ENCODE measurements around the gene TSHZ2.

TSHZ2 gene

GRCh38 chr20:53069132-53069531 lies 97.0 kb downstream of the TSHZ2 start:
- TF ChIP-seq, protein P1, sequence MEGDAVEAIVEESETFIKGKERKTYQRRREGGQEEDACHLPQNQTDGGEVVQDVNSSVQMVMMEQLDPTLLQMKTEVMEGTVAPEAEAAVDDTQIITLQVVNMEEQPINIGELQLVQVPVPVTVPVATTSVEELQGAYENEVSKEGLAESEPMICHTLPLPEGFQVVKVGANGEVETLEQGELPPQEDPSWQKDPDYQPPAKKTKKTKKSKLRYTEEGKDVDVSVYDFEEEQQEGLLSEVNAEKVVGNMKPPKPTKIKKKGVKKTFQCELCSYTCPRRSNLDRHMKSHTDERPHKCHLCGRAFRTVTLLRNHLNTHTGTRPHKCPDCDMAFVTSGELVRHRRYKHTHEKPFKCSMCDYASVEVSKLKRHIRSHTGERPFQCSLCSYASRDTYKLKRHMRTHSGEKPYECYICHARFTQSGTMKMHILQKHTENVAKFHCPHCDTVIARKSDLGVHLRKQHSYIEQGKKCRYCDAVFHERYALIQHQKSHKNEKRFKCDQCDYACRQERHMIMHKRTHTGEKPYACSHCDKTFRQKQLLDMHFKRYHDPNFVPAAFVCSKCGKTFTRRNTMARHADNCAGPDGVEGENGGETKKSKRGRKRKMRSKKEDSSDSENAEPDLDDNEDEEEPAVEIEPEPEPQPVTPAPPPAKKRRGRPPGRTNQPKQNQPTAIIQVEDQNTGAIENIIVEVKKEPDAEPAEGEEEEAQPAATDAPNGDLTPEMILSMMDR (conservative IDR thresholded peaks at IDR 0.05; ENCODE audit: low read depth, low read length) = no peak
- H3K27me3 ChIP-seq (ENCODE audit: insufficient read depth, low read depth) = no peaks in the 10 kb centered on the region

DNA sequence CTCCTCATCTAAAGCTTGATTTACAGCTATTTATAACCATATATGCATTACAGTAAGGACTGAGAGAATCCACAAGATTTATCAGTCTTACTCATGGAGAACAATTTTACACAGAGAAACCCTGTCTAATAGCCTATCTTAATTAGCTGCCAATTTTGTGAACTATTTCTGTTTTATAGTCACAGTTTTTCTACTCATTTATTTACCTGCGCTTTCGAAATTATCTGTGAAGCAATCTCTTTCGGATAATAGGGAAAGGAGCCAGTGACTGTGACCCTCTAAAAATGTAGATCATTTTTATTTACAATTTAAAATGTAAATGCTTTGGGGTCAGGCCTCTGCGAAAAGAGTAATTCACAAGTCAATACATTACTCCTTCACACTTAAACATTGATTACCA lies 98.1 kb downstream of the TSHZ2 start:
- TF ChIP-seq, protein P1 (conservative IDR thresholded peaks at IDR 0.05; ENCODE audit: low read depth, low read length) = no peak
- no peak overlapping the region for H3K27ac ChIP-seq
- no peak overlapping the region for H3K4me2 ChIP-seq
- no peak overlapping the region for H3K9ac ChIP-seq
- no peaks in the 10 kb centered on the region for H3K79me2 ChIP-seq (ENCODE audit: insufficient read depth, low read depth)
- H3K4me3 ChIP-seq (IDR thresholded peaks at IDR 0.05; ENCODE audit: insufficient read depth, low read depth, low read length) = no peak overlapping the region
- H3K36me3 ChIP-seq (ENCODE audit: insufficient read depth) = no peaks in the 10 kb centered on the region
- no peaks in the 10 kb centered on the region for H4K20me1 ChIP-seq (ENCODE audit: insufficient read depth)
- no peaks in the 10 kb centered on the region for H3K4me1 ChIP-seq (ENCODE audit: low read depth, poor library complexity, severe bottlenecking)
- H3K27me3 ChIP-seq (ENCODE audit: insufficient read depth, low read depth) = no peaks in the 10 kb centered on the region
- H2AFZ ChIP-seq (ENCODE audit: low read depth) = no peak overlapping the region

More at GRCh38 chr20:53069132-53069531, 97.0 kb downstream of the TSHZ2 start:
- no peak overlapping the region for H3K27ac ChIP-seq
- no peaks in the 10 kb centered on the region for H4K20me1 ChIP-seq (ENCODE audit: insufficient read depth)
- no peak overlapping the region for H2AFZ ChIP-seq (ENCODE audit: low read depth)
- H3K4me1 ChIP-seq (ENCODE audit: low read depth, poor library complexity, severe bottlenecking) = no peaks in the 10 kb centered on the region
- H3K79me2 ChIP-seq (ENCODE audit: insufficient read depth, low read depth) = no peaks in the 10 kb centered on the region
- no peak overlapping the region for H3K4me2 ChIP-seq
- no peak overlapping the region for H3K9ac ChIP-seq
- no peaks in the 10 kb centered on the region for H3K36me3 ChIP-seq (ENCODE audit: insufficient read depth)
- H3K4me3 ChIP-seq (IDR thresholded peaks at IDR 0.05; ENCODE audit: insufficient read depth, low read depth, low read length) = no peak overlapping the region

GRCh38 chr20:53070706-53071392 lies 98.7 kb downstream of the TSHZ2 start:
- Histone ChIP-seq H4K20me1 (ENCODE audit: insufficient read depth) (no peaks in the 10 kb centered on the region), H3K27ac (no peak overlapping the region), H3K9ac (no peak overlapping the region), H3K79me2 (ENCODE audit: insufficient read depth, low read depth) (no peaks in the 10 kb centered on the region), H2AFZ (ENCODE audit: low read depth) (no peak overlapping the region), H3K4me1 (ENCODE audit: low read depth, poor library complexity, severe bottlenecking) (no peaks in the 10 kb centered on the region), H3K36me3 (ENCODE audit: insufficient read depth) (no peaks in the 10 kb centered on the region), H3K4me2 (no peak overlapping the region), H3K27me3 (ENCODE audit: insufficient read depth, low read depth) (no peaks in the 10 kb centered on the region), H3K4me3 (IDR thresholded peaks at IDR 0.05; ENCODE audit: insufficient read depth, low read depth, low read length) (no peak overlapping the region)
- TF ChIP-seq, protein P1 (conservative IDR thresholded peaks at IDR 0.05; ENCODE audit: low read depth, low read length) = no peak

DNA sequence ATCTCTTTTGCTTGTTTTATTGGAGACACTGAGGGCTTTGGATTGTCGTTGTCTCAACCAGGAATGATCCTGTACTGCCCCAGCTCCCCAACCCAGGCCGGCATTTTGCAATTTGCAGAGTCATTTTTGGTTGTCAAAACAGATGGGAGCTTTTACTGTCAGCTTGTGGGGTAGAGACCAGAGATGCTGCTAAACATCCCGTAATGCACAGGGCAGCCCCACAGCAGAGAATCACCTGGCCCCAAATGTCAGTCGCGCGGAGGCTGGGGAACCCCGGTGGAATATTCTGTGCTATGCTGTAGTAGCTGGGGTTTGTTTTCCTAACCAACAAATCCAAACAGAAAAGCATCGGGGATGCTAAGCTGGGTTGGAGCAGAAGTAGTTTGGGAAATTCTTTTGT lies 99.7 kb downstream of the TSHZ2 start:
- no peaks in the 10 kb centered on the region for H3K4me1 ChIP-seq (ENCODE audit: low read depth, poor library complexity, severe bottlenecking)
- no peaks in the 10 kb centered on the region for H3K79me2 ChIP-seq (ENCODE audit: insufficient read depth, low read depth)
- H3K27ac ChIP-seq = no peak overlapping the region
- TF ChIP-seq, protein P1 (conservative IDR thresholded peaks at IDR 0.05; ENCODE audit: low read depth, low read length) = no peak
- H2AFZ ChIP-seq (ENCODE audit: low read depth) = no peak overlapping the region
- no peaks in the 10 kb centered on the region for H3K36me3 ChIP-seq (ENCODE audit: insufficient read depth)
- no peak overlapping the region for H3K9ac ChIP-seq
- H3K4me3 ChIP-seq (IDR thresholded peaks at IDR 0.05; ENCODE audit: insufficient read depth, low read depth, low read length) = no peak overlapping the region
- no peaks in the 10 kb centered on the region for H4K20me1 ChIP-seq (ENCODE audit: insufficient read depth)
- no peaks in the 10 kb centered on the region for H3K27me3 ChIP-seq (ENCODE audit: insufficient read depth, low read depth)
- no peak overlapping the region for H3K4me2 ChIP-seq
